ENCODE data around the gene NBEAL1. TPM values are rescaled to one million over a fixed set of nuclear protein-coding genes. Genes with fewer than 3 reads are reported as not detected.
"Not testable (repeated sequence)": the region's sequence is repeated elsewhere in the genome, so short reads cannot be mapped to it uniquely, and the experiment has no call there.

NBEAL1 gene
- total RNA-seq, result 100 to 1,000 TPM in 2 of 5 donors, 10 to 100 TPM in 3; 66.2 to 158 (median 90.2) TPM
- 1 to 10 TPM; 4.2 to 6.7 (median 5.3) TPM for polyA plus RNA-seq
- long read RNA-seq, donor 1, partial matches to known transcripts, result 0 of 1 reads
- long read RNA-seq, donor 1, other reads (novel, unspliced or antisense), result 0 of 1 reads
- long read RNA-seq, donor 2, partial matches to known transcripts, result 0 of 1 reads
- long read RNA-seq, donor 2, other reads (novel, unspliced or antisense), result 0 of 1 reads
- long read RNA-seq, donor 3, result 0 reads
- long read RNA-seq, donor 4, result 0 reads
- long read RNA-seq, donor 5, result 0 reads
- long read RNA-seq, donor 6, result 0 reads
- long read RNA-seq, donor 7, partial matches to known transcripts, result 0 of 1 reads
- long read RNA-seq, donor 7, other reads (novel, unspliced or antisense), result 0 of 1 reads
- long read RNA-seq, donor 8, result 0 reads
- long read RNA-seq, donor 9, result 0 reads
- long read RNA-seq, donor 10, result 0 reads

DNA sequence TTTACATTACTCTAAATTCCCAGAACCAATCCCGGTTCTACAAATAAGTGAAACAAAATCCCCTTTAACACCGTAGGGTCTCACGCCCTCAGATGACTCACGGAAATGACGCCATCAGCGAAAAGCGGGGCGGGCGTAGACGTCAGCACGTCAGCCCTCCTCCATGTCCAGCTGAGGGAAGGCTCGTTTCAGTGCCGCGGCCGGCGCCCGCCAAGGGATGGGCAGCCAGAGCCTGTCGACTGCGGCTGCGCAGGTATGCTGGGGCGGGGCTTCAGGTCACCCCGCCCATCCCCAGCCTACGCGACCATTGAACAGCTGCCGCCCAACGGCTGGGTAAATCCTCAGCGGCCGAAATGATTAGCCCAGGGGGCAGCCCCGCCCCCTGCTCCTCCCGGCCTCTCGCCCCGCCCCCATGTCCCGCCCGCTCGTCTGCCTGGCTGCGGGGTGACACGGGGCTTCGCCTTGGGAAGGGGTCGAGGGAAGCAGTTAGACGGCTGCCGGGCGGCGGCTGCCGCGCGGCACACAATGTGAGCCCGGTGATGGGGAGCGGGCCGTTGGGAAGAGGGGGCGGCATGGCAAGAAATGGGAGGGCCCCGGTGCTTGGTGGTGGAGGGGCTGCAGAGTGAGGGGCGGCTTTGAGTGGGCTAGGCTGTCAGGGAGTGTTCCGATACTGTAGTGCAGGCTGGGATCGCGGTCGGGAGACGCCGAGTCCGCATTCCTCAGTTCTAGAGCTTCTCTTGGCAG is at the start of gene NBEAL1:
TSS of gene NBEAL1 (plus strand) at position 420 of the 744 bp plus-strand sequence. CDS start 1,510 bp downstream, outside the sequence.
- no peaks in the 10 kb centered on the region for H3K9me3 ChIP-seq
- peak; percentile 99 to 100 for DNase-seq
- WGBS, 5 donors, result 0 to 1% (median 0%) methylated on average over 40 to 59 of the region's 59 CpGs
- TF ChIP-seq POLR2AphosphoS5 (IDR thresholded peaks at IDR 0.05) (peak; percentile 85 to 92 (median 91)), EP300 (IDR thresholded peaks at IDR 0.05) (no peak), POLR2A (IDR thresholded peaks at IDR 0.05) (peak in 2 of 4 donors; percentile 52 to 90)
- TF ChIP-seq, protein P1, sequence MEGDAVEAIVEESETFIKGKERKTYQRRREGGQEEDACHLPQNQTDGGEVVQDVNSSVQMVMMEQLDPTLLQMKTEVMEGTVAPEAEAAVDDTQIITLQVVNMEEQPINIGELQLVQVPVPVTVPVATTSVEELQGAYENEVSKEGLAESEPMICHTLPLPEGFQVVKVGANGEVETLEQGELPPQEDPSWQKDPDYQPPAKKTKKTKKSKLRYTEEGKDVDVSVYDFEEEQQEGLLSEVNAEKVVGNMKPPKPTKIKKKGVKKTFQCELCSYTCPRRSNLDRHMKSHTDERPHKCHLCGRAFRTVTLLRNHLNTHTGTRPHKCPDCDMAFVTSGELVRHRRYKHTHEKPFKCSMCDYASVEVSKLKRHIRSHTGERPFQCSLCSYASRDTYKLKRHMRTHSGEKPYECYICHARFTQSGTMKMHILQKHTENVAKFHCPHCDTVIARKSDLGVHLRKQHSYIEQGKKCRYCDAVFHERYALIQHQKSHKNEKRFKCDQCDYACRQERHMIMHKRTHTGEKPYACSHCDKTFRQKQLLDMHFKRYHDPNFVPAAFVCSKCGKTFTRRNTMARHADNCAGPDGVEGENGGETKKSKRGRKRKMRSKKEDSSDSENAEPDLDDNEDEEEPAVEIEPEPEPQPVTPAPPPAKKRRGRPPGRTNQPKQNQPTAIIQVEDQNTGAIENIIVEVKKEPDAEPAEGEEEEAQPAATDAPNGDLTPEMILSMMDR (IDR thresholded peaks at IDR 0.05), result no peak
- H3K4me3 ChIP-seq, result peak within 1 kb of the TSS; percentile 71 to 79 (median 75)
- no peaks in the 10 kb centered on the region for H3K27me3 ChIP-seq
- peaks cover 0 to 52% (median 30%) of the 10 kb centered on the region in 4 donors for H3K4me1 ChIP-seq
- no peaks in the 10 kb centered on the region for H3K36me3 ChIP-seq
- intact Hi-C loops (cut with DNase I; ENCODE audit: low total_unique reads), result no loop called here
- H3K27ac ChIP-seq, result peak within 1 kb of the TSS; percentile 94 to 98 (median 96)

DNA sequence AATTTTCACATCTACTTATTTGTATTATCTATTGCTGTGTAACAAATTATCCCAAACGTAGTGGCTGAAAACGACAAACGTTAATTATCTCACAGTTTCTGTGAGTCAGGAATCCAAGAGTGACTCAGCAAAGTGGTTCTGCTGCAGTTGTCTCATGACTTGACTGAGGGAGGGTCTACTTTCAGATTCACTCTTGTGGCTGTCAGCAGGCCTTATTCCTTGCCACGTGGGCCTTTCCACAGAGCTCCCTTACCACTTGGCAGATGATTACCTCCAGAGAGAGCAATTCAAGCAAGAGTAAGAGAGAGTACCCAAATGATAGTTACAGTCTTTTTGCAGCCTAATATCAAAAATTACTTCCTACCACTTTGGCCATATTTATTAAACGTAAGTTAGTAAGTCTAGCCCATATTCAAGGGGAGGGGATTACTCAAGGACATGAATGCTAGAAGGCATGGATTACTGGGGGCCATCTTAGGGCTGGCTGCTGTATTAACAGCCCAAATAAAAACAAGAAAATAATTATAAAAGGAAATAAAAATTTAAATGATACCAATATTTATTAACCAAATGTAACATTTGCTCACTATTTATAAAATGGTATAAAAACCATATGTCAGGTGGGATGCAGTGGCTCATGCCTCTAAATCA is 48.7 kb upstream of the NBEAL1 start:
- intact Hi-C loops (cut with DNase I; ENCODE audit: low total_unique reads), result no loop called here
- Histone ChIP-seq H3K27me3 (no peaks in the 10 kb centered on the region), H3K4me1 (no peaks in the 10 kb centered on the region), H3K4me3 (no peak overlapping the region), H3K36me3 (peaks cover 0 to 19% (median 14%) of the 10 kb centered on the region in 4 donors), H3K9me3 (no peaks in the 10 kb centered on the region), H3K27ac (no peak overlapping the region)
- 58 to 72% (median 71%) methylated on average over 5 of the region's 5 CpGs for WGBS, 5 donors
- TF ChIP-seq, protein P1 (IDR thresholded peaks at IDR 0.05), result no peak
- no peak for TF ChIP-seq POLR2A (IDR thresholded peaks at IDR 0.05)
- TF ChIP-seq EP300 (IDR thresholded peaks at IDR 0.05), result no peak
- TF ChIP-seq POLR2AphosphoS5 (IDR thresholded peaks at IDR 0.05), result no peak
- DNase-seq, result peak in 1 of 2 donors; percentile 16

DNA sequence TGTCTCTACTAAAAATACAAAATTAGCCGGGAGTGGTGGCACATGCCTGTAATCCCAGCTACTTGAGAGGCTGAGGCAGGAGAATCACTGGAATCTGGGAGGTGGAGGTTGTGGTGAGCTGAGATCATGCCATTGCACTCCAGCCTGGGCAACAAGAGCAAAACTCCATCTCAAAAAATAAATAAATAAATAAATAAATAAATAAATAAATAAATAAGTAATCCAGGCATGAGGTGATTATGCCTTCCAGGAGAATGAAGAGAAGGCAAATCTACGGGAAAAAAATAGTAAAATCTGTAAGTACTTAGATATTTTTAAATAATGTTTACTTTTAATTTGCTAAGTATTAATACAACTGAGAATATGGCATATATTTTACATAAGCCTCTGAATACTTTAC is 45.3 kb upstream of the NBEAL1 start:
- H3K4me3 ChIP-seq; H3K9me3 ChIP-seq; H3K27me3 ChIP-seq; DNase-seq; intact Hi-C loops (cut with DNase I; ENCODE audit: low total_unique reads); H3K27ac ChIP-seq; H3K4me1 ChIP-seq: not testable (repeated sequence)
- peaks cover 0 to 39% (median 21%) of the 10 kb centered on the region in 4 donors for H3K36me3 ChIP-seq
- WGBS, 5 donors, result 43 to 55% (median 50%) methylated on average over 2 of the region's 2 CpGs

DNA sequence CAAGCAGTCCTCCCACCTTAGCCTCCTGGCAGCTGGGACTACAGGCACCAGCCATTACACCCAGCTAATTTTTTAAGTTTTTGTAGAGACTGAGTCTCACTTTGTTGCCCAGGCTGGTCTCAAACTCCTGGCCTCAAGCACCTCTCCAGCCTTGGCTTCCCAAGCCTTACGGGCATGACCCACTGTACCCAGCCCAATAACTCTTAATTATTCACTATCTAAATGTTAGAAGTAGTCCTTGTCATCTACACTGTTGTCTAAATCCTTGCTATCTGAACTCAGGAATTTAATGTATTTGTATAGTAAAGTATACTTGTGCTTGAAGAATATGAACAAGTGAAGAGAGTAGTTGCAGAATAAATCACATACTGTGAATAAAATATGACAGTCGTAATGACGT is 37.9 kb upstream of the NBEAL1 start:
- H3K27me3 ChIP-seq, result no peaks in the 10 kb centered on the region
- no peaks in the 10 kb centered on the region for H3K4me1 ChIP-seq
- TF ChIP-seq POLR2AphosphoS5 (IDR thresholded peaks at IDR 0.05) (no peak), POLR2A (IDR thresholded peaks at IDR 0.05) (no peak), EP300 (IDR thresholded peaks at IDR 0.05) (no peak)
- TF ChIP-seq, protein P1 (IDR thresholded peaks at IDR 0.05), result no peak
- 86 to 91% (median 90%) methylated on average over 3 of the region's 3 CpGs for WGBS, 5 donors
- DNase-seq, result no peak
- peaks cover 3 to 81% (median 47%) of the 10 kb centered on the region in 4 donors for H3K36me3 ChIP-seq
- no peak overlapping the region for H3K4me3 ChIP-seq
- intact Hi-C loops (cut with DNase I; ENCODE audit: low total_unique reads), result no loop called here
- no peak overlapping the region for H3K27ac ChIP-seq
- H3K9me3 ChIP-seq, result no peaks in the 10 kb centered on the region
